Epithelial cell of prostate (primary cell): ENCODE data around the gene ANKRD65.

Source experiments
- DNase-seq: peaks from one replicate; pipeline ENCODE4 v3.0.0-alpha.2; 2011; ENCODE audit warnings: low read depth, low spot score
- H3K27ac ChIP-seq: fragments of 450-650 bp; 2 replicates; pipeline ENCODE4 v1.5.1; 2017; ENCODE audit warnings: mild to moderate bottlenecking

Gene ANKRD65

DNA sequence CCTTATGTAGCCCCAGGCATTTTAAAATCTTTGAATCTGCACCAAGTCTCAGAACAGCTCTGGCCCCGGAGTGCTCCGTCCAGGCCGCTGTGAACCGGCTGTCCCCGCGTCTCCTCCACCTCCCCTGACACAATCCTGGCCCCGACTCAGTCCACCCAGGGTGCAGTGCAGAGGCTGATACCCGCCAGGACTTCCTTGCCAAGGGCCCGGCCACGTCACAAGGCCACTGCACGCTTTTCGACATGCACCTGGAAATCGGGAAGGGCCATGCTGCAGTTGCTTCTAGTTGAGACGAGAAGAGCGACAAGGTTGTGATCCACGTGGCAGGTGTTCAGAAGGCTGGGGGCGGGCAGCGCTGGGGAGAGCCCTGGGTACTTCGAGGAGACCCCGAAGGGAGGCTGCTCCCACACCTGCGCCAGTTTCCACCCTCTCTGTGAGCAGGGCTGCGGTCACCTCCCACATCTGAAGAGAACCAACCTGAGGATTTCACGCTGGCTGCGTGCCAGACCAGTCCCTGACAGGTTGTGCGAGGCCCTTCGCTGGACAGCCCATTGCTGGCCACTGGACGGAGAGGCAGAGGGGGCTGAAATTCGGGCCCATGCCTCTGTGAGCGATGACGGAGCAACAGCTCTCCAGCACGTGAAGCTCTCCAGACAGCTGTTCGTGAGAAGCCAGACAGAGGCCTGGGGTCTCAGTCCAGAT lies 21.1 kb upstream of the ANKRD65 start:
- no peak for DNase-seq
- H3K27ac ChIP-seq, result no peak overlapping the region

DNA sequence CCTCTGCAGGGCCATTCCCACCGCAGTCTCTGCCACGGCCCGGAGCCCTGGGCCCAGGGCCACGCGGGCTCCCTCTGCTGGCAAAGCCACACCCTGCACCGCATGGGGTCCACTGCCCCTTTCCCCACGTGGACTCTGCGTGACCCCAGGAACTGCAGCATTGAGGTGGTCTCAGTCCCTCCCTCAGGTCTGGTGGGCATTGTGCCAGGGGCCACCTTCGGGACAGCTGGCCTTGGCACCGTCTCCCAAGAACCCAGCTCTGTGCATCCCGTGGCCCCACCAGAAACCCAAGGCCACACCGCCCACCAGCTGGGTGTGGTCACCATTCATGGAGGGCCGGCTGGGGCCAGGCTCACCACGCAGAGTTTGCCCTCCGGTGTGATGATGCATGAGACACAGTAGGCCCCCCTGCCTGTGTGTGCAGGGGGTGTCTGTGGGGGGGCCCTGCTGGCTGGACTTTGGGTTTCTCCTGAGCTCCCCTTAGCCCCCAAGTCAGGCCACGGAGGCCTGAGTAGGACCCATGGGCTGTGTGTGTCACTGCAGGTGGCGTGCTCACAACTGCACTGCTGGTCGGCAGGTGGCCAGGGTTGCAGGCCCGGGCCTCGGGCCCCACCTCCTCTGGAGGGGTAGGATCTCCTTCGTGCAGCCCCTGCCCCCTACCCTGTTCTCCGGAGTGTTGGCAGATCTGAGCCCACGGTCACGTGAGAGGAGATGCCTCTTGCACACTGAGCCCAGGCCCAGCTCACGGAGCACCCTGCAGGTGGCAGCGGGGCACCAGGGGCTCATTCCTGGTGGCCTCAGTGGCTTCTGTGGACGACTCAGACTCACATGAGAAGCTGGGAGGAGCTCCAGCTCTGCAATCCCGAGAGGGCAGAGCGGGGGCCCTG lies 20.2 kb upstream of the ANKRD65 start:
- DNase-seq, result no peak
- no peak overlapping the region for H3K27ac ChIP-seq

DNA sequence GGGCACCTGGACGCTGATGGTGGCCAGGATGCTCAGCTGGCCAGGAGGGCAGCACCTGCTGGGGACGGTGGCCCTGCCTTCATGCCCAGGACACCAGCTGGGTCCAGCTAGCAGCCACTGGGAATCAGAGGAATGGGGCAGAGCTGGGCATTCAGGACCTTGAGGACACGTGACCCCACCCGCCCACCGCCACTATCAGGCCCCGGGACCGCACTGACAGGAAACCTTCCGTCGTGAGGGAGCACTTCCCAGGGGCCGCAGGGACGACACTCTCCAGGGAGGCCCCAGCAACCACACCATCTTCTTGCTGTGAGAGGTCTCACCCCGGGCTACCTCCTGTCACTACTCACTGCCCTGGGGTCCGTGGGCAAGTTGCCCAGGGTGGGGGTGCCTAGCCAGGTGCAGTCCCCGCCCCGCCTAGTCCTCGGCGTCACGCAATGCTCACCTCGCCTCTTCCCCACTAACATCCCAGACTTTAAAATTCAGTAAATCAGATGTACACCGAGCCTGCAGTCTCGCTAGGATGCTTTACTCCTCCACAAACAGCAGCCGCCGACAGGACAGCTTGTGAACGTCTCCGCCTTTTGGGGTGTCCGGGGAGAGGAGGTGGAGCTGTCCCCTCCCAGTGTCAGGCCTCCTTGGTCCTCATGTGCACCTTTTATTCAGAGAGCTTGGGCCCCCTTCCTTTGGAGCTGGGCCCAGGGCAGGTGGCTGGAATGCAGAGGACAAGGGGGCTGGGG lies 19.4 kb upstream of the ANKRD65 start:
- DNase-seq, result no peak
- no peak overlapping the region for H3K27ac ChIP-seq

- DNase-seq, result no peak
Measured at GRCh38 chr1:1439546-1440261, 18.6 kb upstream of the ANKRD65 start.

DNA sequence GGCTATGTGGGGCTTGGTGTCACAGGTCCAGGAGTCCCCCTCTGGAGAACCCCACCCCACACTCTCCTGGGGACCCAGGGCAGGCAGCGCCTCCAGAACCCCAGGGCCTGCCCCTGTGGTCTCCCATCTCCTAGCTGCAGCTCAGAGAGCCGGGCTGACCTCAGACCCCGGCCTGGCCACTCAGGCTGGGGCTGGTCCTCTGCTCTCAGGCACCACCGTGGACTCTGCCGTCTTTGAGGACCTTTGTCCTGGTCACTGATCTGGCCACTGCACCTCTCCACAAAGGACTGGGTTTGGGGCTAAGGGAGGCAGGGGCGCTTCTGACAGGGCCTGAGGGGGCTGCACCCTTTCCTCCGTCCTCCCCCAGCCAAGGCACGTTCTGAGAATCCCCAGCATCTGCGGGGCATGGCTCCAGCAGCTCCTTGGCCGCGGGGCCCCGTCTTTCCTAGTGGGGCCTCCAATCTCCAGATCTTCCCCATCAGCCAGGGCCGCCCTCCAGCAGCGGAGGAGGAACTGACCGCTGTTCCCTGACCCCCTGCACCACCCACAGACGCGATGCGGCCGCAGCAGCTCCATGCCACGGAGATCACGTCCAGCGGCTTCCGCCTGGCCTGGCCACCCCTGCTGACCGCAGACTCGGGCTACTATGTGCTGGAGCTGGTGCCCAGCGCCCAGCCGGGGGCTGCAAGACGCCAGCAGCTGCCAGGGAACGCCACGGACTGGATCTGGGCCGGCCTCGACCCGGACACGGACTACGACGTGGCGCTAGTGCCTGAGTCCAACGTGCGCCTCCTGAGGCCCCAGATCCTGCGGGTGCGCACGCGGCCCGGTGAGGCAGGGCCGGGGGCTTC lies 17.7 kb upstream of the ANKRD65 start:
- DNase-seq, result no peak
- H3K27ac ChIP-seq, result no peak overlapping the region

More at GRCh38 chr1:1439546-1440261, 18.6 kb upstream of the ANKRD65 start:
- H3K27ac ChIP-seq, result no peak overlapping the region

DNA sequence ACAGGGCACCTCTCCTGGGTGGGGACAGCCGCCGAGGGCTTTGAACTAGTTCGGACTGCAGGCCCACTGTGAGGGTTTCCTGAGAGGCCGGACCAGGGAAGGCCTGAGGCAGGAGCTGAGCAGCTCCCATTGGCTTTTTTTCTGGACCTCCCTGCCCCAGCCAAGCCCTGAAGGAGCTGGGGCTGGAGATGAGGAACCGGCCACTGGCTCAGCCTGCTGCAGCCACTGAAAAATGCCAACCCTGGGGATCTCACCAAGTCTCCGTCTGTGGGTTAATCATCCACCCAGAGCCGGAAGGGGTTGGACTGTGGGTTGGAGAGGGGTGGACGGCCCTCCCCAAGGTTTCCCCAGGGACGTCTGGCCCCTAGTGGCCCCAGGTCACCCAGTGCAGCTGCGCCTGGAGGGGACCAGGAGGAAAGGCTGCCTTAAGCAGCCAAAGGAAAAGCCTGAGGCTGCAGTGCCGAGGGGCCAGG lies 16.9 kb upstream of the ANKRD65 start:
- H3K27ac ChIP-seq, result no peak overlapping the region
- no peak for DNase-seq

- no peak overlapping the region for H3K27ac ChIP-seq
- DNase-seq, result no peak
Measured at GRCh38 chr1:1437033-1437903, 16.2 kb upstream of the ANKRD65 start.

DNA sequence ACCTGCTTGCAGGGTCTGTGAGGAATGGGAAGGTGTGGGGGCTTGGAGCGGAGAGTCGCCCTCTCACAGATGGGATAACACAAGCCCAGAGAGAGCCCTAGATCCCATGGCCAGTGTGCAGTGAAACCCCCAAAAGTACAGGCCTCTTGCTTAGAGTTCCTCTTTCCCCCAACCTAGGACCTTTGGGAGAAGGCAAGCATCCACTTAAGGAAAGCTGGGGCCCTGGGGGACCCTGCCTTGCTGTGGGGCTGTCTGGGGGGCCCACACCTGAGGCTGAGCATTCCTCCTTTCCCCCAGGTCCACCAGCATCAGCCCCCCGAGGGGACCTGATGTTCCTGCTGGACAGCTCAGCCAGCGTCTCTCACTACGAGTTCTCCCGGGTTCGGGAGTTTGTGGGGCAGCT lies 15.6 kb upstream of the ANKRD65 start:
- no peak overlapping the region for H3K27ac ChIP-seq
- DNase-seq, result no peak

- no peak for DNase-seq
- no peak overlapping the region for H3K27ac ChIP-seq
Measured at GRCh38 chr1:1435911-1436629, 15.0 kb upstream of the ANKRD65 start.

GRCh38 chr1:1435106-1435903 lies 14.2 kb upstream of the ANKRD65 start, which contains the start of gene VWA1:
TSS of gene VWA1 (plus strand) at chr1:1435690. CDS start at chr1:1435749, 59 bp downstream.
- peak within 1 kb of the TSS; percentile 93 for H3K27ac ChIP-seq
- DNase-seq, result no peak

DNA sequence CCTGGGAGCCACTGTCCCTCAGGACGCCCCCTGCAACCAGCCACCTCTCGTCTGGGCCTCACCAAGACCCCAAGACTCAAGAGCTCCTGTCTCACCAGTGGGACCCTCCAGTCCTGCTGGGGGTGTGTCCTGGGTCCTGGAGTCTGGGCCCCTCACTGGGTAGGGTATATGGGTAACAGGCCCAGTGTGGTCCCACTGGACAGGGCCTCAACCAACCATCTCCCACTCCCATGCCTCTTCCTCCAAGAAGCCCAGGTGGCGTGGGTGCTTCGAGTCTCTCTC lies 13.7 kb upstream of the ANKRD65 start:
- H3K27ac ChIP-seq, result peak overlapping the region; percentile 93
- DNase-seq, result no peak

- peak overlapping the region; percentile 93 for H3K27ac ChIP-seq
- no peak for DNase-seq
Measured at GRCh38 chr1:1434131-1434823, 13.2 kb upstream of the ANKRD65 start.

GRCh38 chr1:1433804-1434130 lies 12.7 kb upstream of the ANKRD65 start:
- no peak for DNase-seq
- peak overlapping the region; percentile 93 for H3K27ac ChIP-seq

DNA sequence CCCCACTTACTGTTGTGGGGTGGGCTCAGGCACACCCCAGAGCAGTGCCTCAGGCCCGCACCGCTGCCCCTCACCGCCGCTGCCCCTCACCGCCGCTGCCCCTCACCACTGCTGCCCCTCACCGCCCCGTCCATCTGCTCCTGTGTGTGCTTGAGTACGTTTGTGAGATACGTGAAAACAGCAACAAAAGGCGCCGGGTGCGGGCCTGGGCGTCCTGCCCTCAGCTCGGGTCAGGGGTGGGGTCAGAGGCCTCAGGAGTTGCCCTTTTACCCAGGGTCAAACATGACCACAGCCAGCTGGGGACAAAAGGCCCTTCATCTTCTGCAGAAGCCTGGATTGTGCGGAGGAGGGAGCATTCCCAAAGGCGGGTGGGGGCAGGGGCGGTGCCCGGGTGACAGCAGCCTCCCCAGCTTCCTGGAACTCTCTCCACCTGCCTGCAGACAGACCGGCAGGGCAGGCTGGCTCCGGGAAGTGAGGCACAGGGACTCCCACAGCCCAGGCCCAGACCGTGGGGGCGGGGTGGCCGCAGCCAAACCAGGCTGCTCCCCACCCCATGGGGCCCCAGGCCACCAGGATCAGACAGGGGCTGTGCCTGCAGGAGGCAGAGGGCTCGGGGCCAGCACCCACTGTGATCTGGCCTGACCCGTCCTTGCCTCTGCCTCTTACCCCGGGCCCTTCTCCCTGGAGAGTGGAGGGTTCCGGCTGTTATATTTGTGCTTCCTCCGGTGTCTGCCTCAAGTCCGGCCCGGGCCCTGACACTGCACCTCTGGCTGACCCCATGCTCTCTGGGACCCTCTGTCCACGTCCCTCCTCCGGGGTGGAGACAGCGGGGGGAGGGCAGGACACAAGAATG lies 12.1 kb upstream of the ANKRD65 start:
- peak overlapping the region; percentile 93 for H3K27ac ChIP-seq
- no peak for DNase-seq

DNA sequence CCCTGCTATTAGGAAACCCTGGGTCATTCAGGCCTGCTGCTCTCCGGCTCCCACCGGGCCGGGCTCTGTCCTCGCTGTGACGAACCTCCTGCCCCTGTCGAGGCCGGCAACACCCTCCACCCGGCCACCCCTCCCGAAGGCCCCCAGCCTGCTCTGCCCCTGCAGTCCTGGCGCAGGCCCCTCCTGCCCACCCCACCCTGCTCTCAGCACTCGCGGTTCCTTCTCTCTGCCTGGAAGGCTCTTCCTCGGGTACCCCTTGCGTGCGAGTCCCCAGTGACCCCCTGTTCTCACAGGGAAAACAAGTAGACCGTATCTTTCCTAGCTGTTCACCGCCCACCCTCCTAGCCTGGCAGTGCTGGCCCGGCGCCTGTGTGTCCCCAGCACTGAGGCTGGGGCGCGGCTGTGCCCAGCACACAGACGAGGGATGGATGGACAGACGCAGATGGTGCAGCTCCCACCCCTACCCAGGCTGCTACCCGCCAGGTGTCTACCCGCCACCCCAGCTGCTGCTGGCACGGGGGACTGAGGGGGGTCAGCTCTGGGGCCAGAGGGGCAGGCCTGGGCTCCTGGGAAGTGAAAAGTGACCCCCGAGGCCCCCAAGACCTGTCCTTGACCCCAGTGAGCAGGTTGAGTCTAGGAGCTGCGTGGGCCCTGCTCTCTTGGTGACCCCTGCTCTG lies 11.3 kb upstream of the ANKRD65 start:
- DNase-seq, result no peak
- H3K27ac ChIP-seq, result peak overlapping the region; percentile 93
